ENCODE measurements around the gene IQCF6.

The IQCF6 gene

GRCh38 chr3:51779137-51779536 lies at the start of gene IQCF6:
IQCF6 (minus strand) TSS chr3:51779237; CDS start chr3:51779224, 13 bp downstream.
- TF ChIP-seq CTCF (conservative IDR thresholded peaks at IDR 0.05; ENCODE audit: low read depth, low read length): no peak
- no peak within 1 kb of the TSS for H3K4me3 ChIP-seq (ENCODE audit: low read length)
- no peak for DNase-seq (ENCODE audit: low read depth)

- no peak for TF ChIP-seq CTCF (conservative IDR thresholded peaks at IDR 0.05; ENCODE audit: low read depth, low read length)
- H3K4me3 ChIP-seq (ENCODE audit: low read length): no peak overlapping the region
- no peak for DNase-seq (ENCODE audit: low read depth)
Measured at GRCh38 chr3:51828297-51828696, 49.3 kb upstream of the IQCF6 start.

- no peak overlapping the region for H3K4me3 ChIP-seq (ENCODE audit: low read length)
- TF ChIP-seq CTCF (conservative IDR thresholded peaks at IDR 0.05; ENCODE audit: low read depth, low read length): peak; percentile 46
- no peak for DNase-seq (ENCODE audit: low read depth)
Measured at GRCh38 chr3:51819709-51820406, 40.8 kb upstream of the IQCF6 start.

GRCh38 chr3:51819151-51819550 lies 40.1 kb upstream of the IQCF6 start:
- no peak for TF ChIP-seq CTCF (conservative IDR thresholded peaks at IDR 0.05; ENCODE audit: low read depth, low read length)
- DNase-seq (ENCODE audit: low read depth): no peak
- no peak overlapping the region for H3K4me3 ChIP-seq (ENCODE audit: low read length)

- no peak overlapping the region for H3K4me3 ChIP-seq (ENCODE audit: low read length)
- no peak for TF ChIP-seq CTCF (conservative IDR thresholded peaks at IDR 0.05; ENCODE audit: low read depth, low read length)
- no peak for DNase-seq (ENCODE audit: low read depth)
Measured at GRCh38 chr3:51817375-51817774, 38.3 kb upstream of the IQCF6 start.

- DNase-seq (ENCODE audit: low read depth): no peak
- H3K4me3 ChIP-seq (ENCODE audit: low read length): no peak overlapping the region
- TF ChIP-seq CTCF (conservative IDR thresholded peaks at IDR 0.05; ENCODE audit: low read depth, low read length): no peak
Measured at GRCh38 chr3:51816723-51817122, 37.7 kb upstream of the IQCF6 start.

- no peak for DNase-seq (ENCODE audit: low read depth)
- TF ChIP-seq CTCF (conservative IDR thresholded peaks at IDR 0.05; ENCODE audit: low read depth, low read length): no peak
Measured at GRCh38 chr3:51815614-51816013, 36.6 kb upstream of the IQCF6 start.

More at GRCh38 chr3:51815614-51816013, 36.6 kb upstream of the IQCF6 start:
- H3K4me3 ChIP-seq (ENCODE audit: low read length): no peak overlapping the region
